ENCODE measurements around the gene CEP131.

Gene CEP131

DNA sequence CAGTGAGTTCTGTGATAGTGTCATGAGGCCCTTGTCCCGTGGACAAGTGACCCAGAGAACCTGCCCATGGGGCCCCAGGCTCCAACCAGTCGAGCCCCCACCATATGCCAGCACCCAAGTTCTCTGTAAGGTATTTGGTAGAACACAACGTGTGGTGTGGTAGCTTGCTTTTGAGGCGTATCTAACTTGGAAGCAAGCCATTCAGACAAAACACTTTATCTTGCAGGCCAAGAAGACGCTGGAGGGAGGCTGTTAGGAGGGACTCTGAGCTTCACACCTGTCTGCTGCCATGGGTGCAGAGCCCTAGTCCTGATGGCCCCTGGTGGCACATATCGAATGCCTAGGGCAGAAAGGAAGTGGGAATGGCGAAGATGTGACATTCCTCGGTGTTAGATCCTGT is 18.0 kb upstream of the CEP131 start:
- FAIRE-seq: no peak

DNA sequence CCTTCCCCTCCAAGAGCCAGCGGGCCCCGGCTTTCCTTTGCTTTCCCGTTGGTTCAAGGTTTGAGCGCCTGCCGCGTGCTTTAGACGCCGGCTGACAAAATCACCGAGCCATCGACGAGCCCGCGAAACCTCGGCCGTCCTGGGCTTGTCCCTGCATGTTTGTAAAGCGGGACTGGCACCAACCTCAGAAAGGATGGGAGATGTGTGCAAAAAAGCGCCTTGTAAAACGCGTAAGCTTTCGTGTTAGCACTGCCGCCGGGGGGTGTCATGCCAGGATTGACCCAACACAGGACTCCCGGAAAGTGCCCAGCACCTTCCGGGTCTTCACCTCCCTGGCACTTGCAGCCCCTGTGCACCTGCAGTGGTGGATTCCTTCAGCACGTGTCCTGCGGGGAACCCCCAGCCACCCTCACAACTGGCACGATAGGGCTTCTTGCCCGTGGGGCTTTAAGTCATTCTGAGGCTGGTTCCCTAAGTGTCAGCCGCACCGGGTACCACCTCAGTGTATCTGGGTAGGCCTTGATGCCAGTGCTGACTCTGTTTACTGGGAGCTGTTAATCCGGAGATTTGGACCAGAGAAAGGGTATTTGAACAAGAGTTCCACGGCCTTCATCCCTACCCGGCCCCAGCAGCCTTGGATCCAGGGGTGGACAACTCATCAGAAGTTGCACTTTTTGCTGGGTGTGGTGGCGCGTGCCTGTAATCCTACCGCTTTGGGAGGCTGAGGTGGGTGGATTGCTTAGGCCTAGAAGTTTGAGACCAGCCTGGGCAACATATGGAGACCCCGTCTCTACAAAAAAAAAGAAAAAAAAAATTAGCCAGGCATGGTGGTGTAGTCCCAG is 17.2 kb upstream of the CEP131 start:
- no peak for DNase-seq (ENCODE audit: extremely low spot score, insufficient read length, low read depth)
- FAIRE-seq: peak; percentile 90

More for the DNA sequence above, 18.0 kb upstream of the CEP131 start:
- no peak for DNase-seq (ENCODE audit: extremely low spot score, insufficient read length, low read depth)

DNA sequence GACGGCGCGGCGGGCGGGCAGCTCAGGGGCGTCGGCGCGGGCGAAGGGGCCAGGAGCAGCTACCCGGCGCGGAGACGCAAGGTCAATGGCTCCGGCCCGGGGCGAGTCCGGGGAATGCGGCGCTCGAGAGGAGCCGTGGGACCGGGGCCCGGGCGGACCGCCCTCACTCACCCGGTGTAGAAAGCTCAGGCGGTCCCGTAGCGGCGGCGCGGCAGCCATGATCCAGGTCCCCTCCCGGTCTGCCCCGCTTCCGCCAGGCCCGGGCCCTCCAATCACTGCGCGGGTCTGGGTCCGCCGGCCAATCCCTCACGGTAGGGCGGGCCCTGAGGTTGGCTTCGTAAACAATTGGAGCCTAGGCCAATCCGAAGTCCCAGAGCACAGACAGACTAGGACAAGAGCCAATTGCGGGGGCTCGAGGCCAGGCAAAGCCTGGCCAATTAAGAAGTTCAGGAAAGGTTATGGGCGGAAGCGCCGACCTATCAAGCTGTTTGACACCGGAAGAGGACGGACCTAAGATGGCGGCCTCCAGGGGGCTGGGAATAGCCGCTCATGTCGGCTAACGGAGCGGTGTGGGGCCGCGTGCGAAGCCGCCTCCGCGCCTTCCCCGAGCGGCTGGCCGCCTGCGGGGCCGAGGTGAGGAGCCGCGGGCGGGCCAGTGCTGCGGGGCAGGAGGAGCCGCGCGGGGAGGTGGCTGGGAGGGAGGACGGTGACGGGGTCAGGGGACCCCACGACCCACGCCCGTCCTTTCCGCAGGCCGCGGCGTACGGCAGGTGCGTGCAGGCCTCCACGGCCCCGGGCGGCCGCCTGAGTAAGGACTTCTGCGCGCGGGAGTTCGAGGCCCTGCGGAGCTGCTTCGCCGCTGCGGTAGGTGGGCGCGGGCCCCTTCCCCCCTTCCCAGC is 16.3 kb upstream of the CEP131 start, which contains the start of the genes NDUFAF8 and TEPSIN:
TSS of gene NDUFAF8 (plus strand) at position 504 of the 899 bp plus-strand sequence. CDS start at position 550, 46 bp downstream.
TSS of gene TEPSIN (minus strand) at position 241 of the 899 bp plus-strand sequence. CDS start at position 219, 22 bp downstream.
- DNase-seq (ENCODE audit: extremely low spot score, insufficient read length, low read depth) (peak; percentile 100), FAIRE-seq (peak; percentile 99)

DNA sequence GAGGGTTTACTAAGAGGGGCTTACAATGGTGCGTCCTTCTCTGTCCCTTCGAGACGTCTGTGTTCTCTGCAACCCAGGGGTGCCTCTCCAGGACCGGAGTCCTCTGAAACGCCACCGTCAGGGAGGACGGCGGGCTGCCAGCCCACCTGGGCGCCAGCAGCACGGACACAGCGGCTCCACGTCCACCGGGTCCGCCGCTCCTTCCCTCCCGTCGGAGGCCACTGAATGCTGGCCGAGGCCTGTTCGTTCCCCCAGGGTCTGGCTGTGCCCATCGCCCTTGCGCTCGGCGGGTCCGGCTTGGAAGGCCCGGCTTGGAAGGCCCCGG is 15.7 kb upstream of the CEP131 start:
- FAIRE-seq: no peak
- DNase-seq (ENCODE audit: extremely low spot score, insufficient read length, low read depth): no peak

DNA sequence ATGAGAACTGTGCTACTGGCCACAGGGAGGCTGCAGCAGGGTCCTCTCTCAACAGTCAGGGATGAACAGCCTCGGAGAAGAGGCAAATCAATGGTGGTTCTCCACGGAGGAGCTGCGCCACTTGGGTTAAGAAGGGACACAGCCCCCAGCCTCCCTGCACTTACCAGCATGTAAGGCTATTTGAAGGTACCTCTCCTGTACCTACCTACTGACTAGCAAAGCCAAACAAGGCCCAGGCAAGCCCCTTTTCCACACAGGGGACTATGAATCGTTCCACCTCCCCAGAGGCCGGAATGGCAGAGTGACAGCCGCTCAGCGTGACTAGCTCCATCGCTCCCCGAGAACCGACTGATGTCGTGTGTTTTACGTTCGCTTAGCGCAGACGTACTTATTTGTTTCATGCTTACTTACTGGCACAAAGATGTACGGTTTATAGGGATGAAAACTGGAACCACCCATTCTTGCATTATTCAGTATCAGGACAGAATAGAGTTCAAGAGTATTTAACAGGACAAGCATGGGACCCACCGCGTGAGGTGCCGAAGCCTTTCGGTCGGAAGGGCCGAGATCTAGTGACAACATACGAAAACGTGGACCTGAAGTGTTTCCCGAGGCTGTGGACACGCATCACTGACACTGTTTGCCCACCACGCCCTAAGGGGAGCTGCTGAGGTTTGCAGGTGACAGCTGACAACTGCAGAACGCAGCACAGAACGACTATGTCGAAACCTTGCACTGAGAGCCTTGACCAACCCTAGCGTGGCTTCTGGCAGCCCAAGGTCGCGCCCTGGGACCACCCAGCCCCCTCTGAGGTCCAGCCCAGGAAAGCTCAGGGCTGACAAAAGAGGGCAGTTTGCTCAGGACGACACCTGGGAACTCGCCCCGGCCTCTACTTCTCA is 15.1 kb upstream of the CEP131 start:
- FAIRE-seq (no peak), DNase-seq (ENCODE audit: extremely low spot score, insufficient read length, low read depth) (no peak)

DNA sequence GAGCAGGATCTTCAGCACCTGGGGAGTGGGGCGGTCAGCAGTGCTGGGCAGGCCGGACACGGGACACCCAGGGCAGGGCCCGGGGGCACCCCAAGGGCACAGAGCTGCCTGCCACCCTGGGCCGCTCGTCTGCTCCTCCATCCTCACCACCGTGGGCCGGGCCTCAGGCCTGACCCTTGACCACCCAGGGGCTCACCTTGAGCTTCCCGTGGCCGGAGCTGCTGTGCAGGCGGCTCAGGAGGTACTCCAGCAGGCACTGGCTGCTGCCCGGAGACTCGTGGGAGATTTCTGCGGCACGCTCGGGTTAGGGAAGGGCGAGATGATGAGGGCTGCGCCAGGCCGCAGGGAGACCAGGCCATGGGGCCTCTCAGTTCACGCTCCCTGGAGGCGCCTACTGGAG is 14.0 kb upstream of the CEP131 start:
- FAIRE-seq: no peak
- no peak for DNase-seq (ENCODE audit: extremely low spot score, insufficient read length, low read depth)

DNA sequence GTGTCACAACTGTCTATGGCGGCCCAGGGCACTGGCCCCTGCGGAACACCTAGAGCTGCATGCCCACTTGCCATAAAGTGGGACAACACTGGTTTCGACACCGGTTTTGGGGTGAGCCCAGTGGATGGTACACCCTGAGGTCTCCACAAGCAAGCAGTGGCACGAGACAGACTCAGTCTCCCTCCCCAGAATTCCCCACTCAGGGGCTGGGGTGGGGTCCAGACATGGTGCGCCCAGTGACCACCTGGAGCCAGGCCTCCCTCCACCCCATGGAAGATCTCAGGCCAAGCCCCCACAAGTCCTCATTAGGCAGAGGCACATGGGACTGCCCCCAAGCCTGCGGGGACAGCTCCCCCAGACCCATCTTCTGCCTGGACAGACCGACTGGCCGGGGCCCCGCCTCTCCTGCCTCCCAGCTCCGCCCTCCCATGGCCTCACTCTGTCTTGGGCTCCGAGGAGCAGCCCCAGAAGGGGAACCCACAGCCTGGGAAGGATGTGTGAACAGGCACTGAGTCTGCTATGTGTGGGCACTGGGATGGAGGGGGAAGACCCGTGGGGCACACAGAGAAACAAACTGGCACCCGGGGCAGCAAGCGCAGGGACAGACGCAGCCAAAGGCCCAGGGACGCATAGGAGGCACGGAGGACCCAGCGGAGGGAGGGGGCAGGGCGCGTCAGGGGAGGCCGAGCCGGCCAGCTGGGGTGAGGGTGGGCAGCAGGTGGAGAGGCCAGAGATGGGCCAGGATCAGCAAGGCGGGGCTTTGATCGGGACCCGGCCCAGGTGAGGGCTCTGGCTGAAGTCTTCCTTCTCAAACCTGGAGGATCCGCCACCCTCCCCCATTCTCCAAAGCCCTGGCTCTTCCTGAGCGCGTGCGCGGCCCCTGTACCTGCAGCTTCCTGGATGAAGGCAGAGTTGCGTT is 13.3 kb upstream of the CEP131 start:
- DNase-seq (ENCODE audit: extremely low spot score, insufficient read length, low read depth) (no peak), FAIRE-seq (no peak)

DNA sequence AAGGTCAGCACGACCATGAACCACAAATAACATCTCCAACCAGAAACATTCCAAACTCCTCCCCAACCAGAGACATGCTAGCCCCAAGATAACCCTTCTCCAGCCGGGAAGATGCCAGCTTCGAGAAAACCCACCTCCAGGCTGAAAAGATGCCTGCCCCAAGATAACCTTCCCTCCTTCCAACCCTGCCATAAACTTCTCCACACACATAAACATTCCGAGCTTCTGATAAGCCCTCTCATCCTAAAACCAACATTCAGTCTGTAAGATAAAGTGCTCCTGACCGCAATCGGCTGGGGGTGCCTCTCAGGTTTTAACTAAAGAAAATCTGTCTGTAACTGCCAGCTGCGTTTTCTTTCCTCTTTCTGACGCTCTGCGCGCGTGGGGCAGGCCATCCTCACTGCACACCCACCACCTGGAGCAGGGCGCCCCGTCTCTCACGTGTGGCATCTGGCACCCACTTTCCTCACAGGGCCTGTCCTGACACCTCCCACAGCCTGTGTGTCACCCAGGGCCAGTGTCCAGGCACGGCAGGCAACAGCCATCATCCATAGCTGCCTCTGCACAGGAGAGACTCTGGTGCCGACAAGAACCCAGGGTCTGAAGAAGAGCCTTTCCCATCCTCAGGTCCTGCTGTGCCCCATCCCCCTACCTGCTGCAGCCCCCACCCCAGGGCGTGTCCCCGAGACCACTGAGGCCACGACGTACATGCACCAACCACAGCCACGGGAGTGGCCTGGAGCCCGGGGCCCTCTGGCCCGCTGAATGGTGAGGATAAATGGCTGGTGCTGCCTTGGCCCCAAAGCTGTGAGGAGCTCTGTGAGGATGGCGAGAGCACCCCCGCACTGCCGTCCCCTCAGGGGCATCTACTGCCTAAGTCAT is 12.4 kb upstream of the CEP131 start:
- DNase-seq (ENCODE audit: extremely low spot score, insufficient read length, low read depth) (no peak), FAIRE-seq (no peak)

DNA sequence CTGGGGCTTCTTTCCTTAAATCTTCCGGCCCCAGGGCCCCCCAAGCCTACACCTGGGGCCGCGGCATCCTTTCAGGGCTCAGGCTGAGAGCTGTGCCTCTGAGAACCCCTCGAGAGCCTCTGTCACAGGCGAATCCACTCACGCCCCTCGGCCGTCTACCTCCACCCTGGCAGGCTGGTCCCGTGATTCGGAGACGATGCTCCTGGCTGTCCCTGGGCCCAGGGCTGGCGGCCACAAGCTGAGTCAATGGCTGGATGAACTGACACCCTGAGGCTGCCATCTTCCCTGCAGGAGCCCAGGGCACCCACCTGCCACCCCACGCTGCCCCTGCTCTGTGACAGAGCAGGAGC is 11.7 kb upstream of the CEP131 start:
- no peak for FAIRE-seq

DNA sequence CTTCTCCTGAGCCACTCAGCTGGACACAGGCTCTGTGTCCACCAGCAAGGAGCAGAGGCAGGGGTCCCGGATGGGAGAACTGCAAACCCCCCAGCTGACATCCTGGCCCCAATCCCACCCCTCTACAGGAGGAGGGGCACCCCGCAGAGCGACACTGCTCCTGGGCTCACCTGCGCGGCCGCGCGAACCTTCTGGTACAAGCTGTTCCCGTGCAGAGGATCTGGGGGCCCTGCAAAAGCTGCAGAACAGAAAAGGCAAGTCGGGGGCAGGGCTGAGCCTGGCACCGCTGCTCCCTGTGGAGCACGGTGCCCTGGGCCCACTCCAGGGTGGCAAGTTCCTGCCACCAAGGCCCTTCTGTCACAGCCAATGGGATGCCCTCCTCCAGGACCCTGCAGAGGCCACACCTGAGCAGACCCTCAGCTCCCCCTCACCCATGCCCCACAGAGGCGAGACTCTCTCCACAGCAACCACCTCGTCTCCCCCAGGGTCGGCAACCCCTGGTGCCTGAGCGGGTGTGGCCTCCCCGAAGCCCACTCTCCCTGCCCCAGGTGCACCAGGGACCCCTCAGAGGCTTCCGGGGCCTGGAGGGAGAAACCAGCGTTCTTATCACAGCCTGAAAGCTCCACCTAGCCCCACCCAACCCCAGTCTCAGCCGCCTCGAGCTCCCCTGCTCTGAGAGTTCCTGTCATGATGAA is 11.2 kb upstream of the CEP131 start:
- DNase-seq (ENCODE audit: extremely low spot score, insufficient read length, low read depth) (no peak), FAIRE-seq (no peak)

More for the DNA sequence above, 11.7 kb upstream of the CEP131 start:
- DNase-seq (ENCODE audit: extremely low spot score, insufficient read length, low read depth): no peak

DNA sequence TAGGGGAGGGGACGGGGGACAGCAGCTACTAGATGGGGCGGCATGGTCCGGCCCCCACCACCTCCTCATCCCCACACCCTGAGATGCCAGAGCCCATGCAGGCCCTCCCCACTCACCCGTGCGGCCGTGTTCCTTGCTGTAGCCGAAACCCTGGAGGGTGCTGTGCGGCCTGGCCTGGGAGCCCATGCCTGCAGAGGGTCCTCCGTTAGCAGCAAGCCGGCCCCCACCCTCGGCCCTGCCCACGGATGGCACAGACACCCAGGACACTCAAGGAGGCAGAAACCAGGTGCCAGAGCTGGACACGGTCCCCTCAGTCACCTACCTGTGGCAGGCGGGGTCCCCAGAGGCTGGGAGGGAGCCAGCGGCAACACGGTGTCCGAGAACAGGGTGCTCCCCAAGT is 10.6 kb upstream of the CEP131 start:
- DNase-seq (ENCODE audit: extremely low spot score, insufficient read length, low read depth) (no peak), FAIRE-seq (no peak)

DNA sequence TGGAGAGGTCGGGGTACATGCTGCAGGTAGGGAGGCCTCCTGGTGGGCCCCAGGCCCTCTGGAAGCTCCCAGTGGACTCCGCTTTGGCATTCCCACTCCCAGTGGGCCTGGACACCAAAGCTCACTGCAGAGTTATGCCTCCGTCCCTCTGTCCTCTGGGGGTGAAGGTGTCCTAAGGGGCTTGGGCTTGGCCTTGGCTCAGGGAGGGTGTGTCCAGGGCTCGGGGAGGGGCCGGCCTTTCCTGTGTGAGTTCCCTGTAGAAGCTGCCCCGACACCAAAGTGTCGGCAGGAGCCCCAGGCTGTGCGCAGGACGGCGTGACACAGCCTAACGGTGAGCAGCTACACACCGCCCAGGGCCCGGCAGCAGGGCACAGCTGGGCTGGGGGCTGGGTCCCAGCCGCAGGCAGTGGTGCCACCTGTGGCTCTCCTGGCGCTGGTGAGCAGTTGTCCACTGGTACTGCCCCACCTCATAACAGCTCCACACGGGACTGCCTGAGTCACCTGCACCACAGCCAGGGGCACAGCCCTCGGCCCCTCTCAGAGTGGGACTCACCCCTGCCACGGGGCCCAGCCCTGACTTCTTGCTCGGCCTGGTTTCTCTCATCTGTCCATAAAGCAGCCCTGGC is 10.0 kb upstream of the CEP131 start:
- DNase-seq (ENCODE audit: extremely low spot score, insufficient read length, low read depth) (no peak), FAIRE-seq (no peak)

DNA sequence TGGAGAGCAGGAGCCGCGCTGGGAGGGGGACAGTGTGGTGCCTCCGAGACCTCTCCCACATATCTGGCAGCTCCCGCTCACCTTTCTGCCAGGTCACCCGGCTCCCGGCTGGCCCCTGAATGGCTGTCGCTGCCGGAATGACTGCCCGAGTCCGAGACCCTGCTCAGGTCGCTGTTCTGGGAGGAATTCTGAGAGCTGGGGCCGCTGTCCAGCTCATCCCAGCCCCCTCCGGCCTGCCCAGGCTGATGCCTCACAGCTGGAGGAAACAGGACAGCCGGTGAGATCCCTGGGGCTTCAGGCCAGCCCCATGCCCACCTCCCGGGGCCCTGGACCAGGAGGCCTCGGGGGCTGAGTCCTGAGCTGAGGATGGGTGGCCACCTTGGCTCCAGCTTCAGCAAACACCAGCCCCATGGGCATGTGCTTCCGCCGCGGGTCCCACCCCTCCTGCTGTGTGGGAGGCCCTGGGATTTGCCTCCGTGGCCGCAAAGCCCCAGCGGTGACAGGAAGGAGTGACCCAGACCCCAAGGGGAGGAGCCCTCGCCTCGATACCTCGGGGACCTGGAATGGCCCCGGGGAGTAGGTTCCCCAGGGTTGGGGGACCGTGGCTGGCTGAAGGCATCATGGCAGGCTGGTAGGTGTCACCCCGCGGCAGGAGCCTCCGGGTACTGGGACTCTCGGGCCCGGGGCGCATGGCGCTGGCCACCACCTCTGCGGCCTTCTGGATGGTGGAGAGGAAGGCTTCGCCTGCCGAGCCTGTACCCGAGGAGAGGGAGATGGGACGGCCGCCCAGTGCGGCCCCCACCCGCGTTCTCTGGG is 9.2 kb upstream of the CEP131 start:
- DNase-seq (ENCODE audit: extremely low spot score, insufficient read length, low read depth): no peak
- FAIRE-seq: no peak

DNA sequence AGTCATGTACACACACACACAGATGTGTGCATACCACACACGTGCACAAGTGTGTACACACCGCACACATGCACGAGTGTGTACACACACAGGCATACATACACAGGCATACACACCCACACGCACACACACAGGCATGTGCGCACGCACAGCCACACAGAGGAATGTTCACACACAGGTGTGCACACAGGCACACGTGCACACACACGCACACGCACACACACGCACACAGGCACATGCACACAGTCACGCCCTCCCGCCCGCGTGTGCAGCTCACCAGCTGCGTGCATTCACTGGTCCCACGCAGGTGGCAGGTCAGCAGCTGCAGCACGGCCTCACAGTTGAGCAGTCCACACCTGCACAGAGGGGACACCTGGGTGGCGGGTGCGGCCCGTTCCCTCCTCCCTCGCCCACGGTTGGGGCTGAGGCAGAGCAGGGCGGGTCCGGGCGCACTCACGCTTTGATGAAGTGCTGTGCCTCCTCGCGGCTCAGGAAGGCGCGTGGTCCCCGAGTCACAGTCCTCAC is 8.4 kb upstream of the CEP131 start:
- DNase-seq (ENCODE audit: extremely low spot score, insufficient read length, low read depth) (no peak), FAIRE-seq (no peak)

DNA sequence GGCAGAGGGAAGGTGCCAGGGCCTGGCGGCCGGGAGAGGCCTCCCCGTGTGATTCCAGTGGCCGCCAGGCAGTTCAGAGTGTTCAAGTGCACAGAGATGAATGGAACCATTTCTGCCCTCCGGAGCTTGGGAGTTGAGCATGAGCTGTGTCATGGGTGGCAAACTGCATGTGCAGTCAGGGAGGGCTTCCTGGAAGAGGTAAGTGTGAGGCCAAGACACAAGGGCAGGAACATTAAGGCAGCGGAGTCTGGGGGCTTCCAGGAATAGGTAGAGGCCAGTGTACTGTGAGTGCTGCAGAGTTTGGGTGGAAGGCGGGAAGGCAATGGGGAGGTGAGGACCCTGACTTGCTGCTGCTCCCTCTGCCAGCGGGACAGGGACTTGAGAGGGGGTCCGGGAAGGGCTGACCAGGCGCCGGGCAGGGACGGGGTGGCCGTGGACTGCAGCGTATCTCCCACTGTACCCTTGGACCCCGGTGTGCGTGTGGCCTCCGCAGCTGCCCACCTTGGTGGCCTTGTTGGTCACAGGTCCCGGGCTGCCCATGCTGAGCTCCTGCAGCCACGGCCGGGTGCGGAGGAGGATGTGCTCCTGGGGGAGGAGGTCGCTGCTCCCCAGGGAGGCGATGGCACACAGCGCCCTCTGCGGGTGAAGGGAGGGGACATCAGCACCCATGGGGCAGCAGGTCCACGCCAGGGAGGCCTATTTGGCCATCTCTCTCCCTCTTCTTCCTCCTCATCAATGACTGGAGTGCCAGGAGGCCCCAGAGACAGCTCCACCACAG is 7.5 kb upstream of the CEP131 start:
- FAIRE-seq (no peak), DNase-seq (ENCODE audit: extremely low spot score, insufficient read length, low read depth) (no peak)

DNA sequence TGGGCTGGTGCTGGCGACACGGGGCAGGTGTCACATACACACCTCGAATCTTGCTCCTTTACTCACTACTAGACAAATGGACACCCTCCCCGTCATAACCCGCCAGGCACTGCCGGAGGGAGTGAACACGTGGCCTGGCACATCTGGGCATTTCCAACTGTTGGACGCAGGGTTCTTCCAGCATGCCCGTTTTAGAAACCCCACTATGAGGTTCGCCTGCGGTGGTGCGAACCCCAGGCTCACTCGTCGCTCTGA is 6.8 kb upstream of the CEP131 start:
- DNase-seq (ENCODE audit: extremely low spot score, insufficient read length, low read depth) (no peak), FAIRE-seq (no peak)

Measured in GM18507 (cell line).